ENCODE data around the gene TMEM244. TPM values are rescaled to one million over a fixed set of nuclear protein-coding genes. Genes with fewer than 3 reads are reported as not detected.

Gene TMEM244
- total RNA-seq, 1 experiment from 2014 or later = not detected

Other genes with a start within 250 kb of the TMEM244 start
- gene ARHGAP18, start 151.1 kb downstream of the TMEM244 start, total RNA-seq (2014; rRNA removed; shearing (Covaris generic)) = 3.9 and 4.0 TPM in 2 replicates
- 13.1 and 14.1 TPM in 2 replicates for gene L3MBTL3, start 157.3 kb upstream of the TMEM244 start, total RNA-seq (2014; rRNA removed; shearing (Covaris generic))

Data from H7 (cell line).